HG02763 (cell line): ENCODE data around the gene CRIP3.
"Not testable (repeated sequence)": the region's sequence is repeated elsewhere in the genome, so short reads cannot be mapped to it uniquely, and the experiment has no call there.

Source experiments
- ATAC-seq: cut with Tn5 transposase; IDR thresholded peaks from one replicate; pipeline ENCODE4 v1.9.1; 2021; ENCODE audit warnings: mild to moderate bottlenecking, moderate library complexity; ENCODE audit not compliant: unreplicated experiment

The CRIP3 gene

DNA sequence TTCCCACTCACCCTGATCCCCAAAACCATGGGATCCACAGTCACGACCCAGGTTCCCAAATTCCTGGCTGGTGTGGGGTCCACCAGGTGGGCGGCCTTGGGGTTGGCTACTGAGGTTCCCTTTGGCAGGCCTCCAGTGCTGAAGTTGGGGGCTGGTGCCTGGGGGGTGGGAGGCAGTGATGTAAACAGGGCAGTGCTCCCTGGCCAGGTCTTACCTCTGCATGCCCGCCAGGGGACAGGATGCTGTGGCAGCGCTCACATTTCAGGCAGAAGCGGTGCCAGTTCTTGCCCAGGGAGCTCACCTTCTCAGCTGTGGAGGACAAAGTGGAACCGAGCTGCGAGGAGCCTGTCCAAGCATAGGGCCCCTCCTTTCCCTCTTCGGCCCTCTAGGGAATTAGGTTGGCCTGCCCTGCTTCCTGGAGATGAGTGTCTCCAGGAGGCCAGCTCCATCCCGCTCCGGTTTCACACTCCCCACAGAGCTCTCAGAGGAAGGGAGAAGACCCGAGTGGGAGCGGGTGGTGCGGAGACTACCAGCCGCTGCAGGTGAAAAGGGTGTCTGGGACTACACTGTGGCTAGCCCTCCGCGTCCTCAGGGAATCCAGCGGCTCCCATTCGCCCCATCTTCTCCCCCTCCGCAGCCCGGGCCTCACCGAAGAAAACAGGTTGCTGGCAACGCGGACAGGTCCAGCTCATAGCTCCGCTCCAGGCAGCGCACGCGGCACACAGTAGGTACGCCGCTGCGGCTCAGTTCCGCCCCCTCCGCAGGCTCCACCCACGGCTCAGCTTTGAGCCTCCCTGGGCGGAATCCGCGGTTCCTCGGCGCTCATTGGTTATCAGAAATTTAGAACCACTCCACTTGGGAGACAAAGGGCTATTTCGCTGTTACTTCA is at the start of gene CRIP3:
Gene CRIP3, minus strand, starts transcription at position 726 of the 889 bp plus-strand sequence. Its CDS starts 34 bp downstream, at position 692.
- peak; percentile 47 for ATAC-seq

GRCh38 chr6:43355862-43356590 is 47.4 kb upstream of the CRIP3 start:
- ATAC-seq = no peak

DNA sequence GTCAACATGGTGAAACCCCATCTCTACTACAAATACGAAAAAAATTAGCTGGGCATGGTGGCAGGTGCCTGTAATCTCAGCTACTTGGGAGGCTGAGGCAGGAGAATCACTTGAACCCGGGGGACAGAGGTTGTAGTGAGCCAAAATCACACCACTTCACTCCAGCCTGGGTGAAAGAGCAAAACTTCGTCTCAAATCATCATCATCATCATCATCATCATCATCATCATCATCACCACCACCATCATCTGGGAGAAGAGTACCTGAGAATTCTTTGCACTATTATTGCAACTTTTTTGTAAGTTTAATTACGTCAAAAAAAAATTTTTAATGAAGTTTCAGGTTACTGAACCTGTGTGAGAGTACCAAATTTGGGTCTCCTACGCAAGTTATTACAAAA is 43.3 kb upstream of the CRIP3 start:
- not testable (repeated sequence) for ATAC-seq

GRCh38 chr6:43347444-43347843 is 38.8 kb upstream of the CRIP3 start:
- no peak for ATAC-seq

DNA sequence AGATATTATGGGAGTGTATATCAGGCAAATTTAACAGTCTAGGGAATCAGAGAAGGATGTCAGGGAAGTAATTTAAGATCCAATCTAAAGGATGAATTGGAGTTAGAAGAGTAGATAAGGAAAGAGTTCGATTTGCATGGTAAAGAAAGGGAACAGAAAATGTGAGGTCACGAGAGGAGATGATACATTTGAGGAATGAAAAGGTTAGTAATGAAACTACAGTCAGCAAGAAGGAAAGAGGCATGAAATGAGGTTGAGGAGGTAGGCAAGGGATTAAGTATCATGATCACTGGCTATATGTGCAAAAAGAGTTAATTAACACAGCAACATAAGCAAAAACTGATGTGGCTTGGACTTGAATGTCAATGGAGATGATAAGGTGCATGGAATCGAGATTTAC is 38.4 kb upstream of the CRIP3 start:
- no peak for ATAC-seq

GRCh38 chr6:43346243-43346642 is 37.6 kb upstream of the CRIP3 start:
- ATAC-seq = not testable (repeated sequence)

GRCh38 chr6:43339168-43339567 is 30.5 kb upstream of the CRIP3 start:
- ATAC-seq = peak; percentile 59

DNA sequence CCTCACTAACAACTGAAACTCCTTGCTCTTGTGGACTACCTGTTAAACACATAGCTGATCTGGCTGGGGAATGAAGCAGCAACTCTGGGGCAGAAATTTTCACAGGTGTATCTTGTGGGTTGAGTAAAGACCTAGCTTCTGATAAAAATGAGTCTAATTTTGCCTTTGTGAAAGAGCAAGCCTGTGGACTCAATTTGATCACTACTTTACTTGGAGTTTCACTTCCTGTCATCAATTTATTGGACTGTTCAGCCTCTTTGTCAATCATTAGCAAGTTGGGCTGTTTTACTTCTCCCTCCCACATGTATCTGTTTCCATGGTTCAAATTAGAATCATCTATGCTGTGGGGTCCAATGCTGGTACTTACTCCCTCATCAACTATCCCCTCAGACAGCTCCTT is 29.6 kb upstream of the CRIP3 start:
- peak; percentile 55 for ATAC-seq

DNA sequence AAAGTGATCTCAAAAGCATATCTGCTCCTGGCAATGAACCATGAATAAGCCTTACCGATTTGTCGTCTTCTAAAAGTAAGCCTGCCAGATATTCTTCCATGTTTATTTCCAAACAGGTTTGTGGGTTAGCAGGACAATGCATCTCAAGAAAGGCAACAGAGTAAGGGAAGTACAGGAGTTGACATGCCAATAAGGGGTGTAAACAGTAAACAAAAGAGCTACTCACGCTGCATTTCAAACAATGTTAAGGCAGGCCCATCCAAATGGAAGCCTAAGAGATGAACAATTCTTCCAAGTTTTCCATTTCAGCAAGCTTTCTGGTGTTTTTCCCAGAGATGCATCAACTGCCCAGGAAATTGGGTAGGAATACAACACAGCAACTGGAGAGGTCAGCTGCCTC is 27.8 kb upstream of the CRIP3 start:
- no peak for ATAC-seq

- no peak for ATAC-seq
Observed at GRCh38 chr6:43335469-43335868, 26.8 kb upstream of the CRIP3 start.

DNA sequence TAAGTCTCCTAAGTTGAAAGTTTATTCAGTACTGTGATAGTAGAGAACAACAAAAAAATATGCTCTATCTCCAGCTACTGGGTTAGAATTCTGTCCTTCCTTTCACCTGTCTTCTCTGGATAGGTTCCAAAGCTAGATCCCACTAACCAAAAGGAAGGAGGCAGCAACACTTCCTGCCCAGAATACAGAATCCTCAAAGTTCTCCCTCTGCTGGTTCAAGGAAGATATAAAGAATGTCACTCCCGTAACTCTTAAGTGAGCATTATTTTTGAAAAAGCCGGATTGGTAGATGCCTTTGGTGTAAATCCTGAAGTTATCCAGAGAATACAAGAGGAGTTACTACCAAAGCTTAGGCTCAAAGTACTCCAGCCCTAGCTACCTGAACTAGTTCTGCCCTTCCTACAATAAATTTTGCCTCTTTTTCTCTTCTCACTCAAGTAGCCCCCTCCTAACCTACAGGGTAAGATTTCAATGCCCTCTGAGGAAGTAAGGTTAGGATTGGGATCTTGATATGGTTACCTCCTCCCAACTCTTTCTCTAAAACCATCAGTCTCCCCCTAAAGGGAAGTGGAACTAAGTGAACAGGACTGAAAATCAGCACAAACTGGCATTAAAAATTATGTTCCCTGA is 26.0 kb upstream of the CRIP3 start:
- no peak for ATAC-seq

GRCh38 chr6:43331891-43332290 is 23.3 kb upstream of the CRIP3 start:
- ATAC-seq = no peak

DNA sequence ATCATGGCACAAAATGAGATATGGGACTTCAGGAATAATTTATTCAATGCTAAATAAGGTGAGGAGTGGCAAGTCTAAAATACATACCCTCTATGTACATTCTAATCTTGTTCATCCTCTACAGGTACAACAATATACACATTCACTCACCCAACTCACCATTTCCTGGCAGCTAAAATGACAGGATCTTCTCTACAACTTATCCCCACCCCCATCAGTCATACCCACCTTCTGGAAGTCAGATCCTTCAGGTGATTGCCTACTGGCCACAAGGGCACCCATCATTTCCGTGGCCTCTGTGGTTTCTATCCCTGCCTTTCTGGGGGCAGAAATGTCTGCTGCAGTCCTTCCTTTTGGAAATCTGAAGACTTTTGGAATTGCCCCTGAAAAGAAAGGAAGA is 22.8 kb upstream of the CRIP3 start:
- no peak for ATAC-seq

DNA sequence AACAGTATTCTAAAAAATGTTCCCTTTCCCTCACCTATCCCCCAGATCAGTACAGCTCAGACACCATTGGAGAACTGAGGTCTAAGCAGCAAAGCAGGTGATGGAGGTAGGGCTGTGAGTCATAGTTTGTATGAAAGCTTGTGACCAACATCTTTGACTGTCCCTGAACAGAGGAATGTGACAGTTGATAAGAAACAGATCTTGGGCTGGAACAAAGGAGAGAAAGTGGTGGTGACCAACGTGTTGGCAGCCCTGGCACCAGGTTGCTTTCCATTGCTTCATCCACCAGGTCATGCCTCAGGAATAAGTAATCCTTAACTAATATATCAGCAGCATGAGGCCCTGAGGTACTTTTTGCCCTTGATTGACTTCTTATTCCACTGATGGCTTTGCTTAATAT is 19.9 kb upstream of the CRIP3 start:
- no peak for ATAC-seq

DNA sequence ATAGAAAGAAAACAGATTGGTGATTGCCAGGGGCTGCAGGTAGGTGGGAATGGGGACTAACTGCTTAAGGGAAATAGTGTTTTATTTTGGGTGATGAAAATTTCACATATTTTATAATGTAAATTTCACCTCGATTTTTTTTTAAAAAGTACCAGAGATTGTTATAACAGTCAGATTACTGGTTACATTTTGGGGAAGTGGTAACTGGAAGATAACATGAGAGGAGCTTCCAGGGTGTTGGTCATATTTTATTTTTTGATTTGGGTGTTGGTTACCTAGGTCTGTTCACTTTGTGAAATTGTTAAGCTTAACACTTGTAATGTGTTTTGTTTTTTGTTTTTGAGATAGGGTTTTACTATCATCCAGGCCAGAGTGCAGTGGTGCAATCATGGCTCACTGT is 17.2 kb upstream of the CRIP3 start:
- ATAC-seq = no peak

DNA sequence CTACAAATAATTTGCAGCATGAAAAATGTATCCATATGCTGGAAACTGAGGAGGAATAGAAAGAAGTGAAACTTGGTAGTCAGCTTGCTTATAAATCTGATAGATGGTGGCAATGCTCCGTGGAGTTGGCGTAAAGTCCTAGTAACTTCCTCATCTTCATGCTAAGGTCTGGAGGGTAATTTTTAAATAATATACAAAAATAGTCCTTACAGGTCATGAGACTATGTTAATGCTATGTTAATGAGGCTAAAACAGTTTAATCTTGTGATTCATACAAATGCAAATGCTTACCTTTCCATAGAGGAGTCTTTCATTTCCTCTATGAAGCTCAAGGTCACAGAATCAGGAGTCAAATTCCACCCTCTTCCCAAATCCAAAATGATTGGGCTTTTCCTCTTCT is 9.4 kb upstream of the CRIP3 start:
- ATAC-seq = no peak

- no peak for ATAC-seq
Observed at GRCh38 chr6:43313813-43314212, 5.2 kb upstream of the CRIP3 start.

GRCh38 chr6:43311666-43312065 is 3.0 kb upstream of the CRIP3 start:
- ATAC-seq = no peak

DNA sequence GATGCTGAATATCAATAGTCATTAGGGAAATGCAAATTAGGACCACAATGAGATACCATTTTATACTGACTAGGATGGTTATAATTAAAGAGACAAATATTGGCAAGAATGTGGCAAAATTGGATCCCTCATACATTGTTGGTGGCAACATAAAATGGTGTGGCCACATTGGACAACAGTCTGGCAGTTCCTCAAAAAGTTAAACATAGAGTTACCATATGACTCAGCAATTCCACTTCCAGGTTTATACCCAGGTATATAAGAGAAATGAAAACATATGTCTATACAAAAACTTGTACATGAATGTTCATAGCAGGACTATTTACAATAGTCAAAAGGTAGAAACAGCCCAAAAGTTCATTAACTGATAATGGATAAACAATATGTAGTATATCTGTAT is 2.0 kb upstream of the CRIP3 start:
- no peak for ATAC-seq

DNA sequence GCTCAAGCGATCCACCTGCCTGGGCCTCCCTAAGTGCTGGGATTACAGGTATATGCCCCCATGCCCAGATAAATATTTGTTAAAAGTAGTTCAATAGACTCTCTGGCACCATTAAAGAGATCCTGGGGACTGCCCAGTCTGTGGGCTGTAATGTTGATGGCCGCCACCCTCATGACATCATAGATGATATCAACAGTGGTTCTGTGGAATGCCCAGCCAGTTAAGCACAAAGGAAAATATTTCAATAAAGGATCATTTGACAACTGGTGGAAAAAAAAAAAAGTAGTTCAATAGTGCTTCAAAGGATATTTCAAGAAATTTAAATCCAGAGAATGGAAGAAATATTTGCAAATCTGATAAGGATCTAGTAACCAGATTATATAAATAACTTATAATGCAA is 1.5 kb upstream of the CRIP3 start:
- no peak for ATAC-seq

DNA sequence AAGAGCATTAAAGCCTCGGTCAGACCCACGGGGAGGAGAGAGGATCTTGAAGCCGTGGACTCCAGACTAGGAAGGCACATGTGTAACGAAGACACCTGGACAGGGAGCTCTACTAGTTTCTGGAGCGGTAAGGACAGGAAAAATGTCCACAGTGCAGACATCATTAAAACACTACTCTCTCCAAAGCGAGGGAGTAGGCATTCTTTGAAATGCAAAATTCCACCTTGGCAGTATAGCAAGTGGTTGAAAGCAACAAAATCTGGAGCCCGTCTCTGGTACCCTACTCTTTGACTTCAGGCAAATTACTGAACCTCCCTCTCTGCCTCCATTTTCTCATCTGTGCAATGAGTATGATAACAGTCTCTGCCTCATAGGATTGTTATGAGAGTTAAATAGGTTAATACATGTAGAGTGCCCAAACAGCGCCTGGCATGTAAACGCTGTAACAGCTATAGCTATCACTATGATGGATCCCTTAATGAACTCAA is 408 bp upstream of the CRIP3 start:
- ATAC-seq = no peak
